CD4-positive, alpha-beta T cell treated with Interleukin-1 beta for 1 hour (primary cell): ENCODE data around the gene FBXL13.
"Not testable (repeated sequence)": the region's sequence is repeated elsewhere in the genome, so short reads cannot be mapped to it uniquely, and the experiment has no call there.

ENCODE experiments used
- DNase-seq, 2 donors: peaks; one replicate each; pipeline ENCODE4 v3.0.0-alpha.2; 2020 to 2022

Gene FBXL13

DNA sequence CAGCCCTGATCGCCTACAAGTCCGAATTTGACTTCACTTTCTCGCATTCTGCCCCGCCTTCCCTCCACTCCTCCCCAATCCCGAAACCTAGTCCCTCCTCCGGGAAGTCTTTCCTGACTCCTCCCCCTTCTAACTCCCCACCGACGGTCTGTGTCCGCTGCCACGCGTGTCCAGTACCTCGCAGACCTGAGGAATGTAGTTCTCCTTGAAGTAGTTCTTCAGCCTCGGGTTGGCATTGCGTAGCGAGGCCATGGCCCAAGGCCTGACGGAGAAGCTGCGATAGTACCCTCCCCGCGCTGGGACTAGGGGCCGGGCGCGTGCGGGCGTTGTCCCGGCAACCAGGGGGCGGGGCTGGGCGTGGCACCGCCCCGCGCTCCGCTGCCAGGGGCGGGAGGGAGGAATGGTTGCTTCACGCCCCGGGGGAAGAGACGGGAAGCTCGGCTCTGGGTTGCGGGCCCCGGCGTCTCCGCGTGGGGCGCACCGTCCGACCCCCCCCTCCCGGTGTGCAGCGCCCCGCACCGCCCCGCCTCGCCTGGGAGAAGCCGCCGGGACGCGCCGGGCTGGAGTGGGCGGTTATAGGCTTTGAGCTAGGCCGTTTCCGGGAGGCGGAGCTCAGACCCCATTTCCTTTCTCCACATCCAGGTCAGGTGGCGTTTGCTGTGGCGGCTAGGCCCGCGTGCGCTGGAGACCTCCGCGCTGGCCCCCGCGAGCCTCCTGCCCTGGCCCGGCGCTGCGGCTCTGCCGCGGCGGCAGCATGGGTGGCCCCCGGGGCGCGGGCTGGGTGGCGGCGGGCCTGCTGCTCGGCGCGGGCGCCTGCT is at the start of gene FBXL13, which contains the start of gene ARMC10:
TSS of gene FBXL13 (minus strand) at position 278 of the 818 bp plus-strand sequence.
TSS of gene ARMC10 (plus strand) at position 622 of the 818 bp plus-strand sequence. CDS start at position 755, 133 bp downstream.
- DNase-seq, result peak; percentile 91 to 92

- no peak for DNase-seq
These were observed 48.9 kb upstream of the FBXL13 start for GRCh38 chr7:103123529-103123928.

DNA sequence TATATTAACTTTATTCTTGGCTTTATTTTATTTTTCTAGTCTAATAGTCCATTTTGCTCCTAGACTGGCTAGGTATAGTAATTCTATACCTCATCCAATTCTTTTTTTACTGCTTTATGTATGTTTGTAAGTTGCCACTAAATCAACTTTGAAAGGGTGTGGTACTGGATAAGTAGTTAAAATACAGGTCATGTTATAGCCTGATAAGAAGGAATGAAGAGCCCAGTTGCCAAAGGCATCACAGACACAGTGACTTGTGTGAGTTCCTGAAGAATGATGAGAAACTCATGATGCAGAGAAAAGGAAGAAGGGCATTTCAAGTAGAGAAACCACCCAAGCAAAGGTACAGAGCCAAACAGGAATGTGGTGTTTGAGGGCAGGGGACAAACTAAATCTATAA is 47.0 kb upstream of the FBXL13 start:
- no peak for DNase-seq

GRCh38 chr7:103120362-103120761 is 45.8 kb upstream of the FBXL13 start:
- DNase-seq, result no peak

- DNase-seq, result no peak
These were observed 45.2 kb upstream of the FBXL13 start for GRCh38 chr7:103119791-103120291.

DNA sequence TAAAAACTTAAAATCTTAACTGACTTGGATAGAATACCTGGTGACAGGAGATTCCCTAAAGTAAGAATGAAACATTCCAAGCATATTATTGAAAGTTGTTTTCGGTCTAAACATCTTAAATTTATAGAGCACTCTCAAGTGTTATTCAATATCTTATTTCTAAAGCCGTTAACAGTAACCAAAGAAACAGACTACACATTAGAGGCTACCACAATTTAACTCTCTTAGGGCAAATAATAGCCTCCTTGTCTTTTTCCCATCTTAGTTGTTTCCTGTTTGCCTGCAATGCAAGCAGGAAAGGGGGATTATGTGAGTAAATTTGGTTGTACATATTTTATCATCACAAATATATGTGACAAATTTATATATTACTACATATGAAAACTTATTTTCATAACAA is 42.9 kb upstream of the FBXL13 start:
- no peak for DNase-seq

DNA sequence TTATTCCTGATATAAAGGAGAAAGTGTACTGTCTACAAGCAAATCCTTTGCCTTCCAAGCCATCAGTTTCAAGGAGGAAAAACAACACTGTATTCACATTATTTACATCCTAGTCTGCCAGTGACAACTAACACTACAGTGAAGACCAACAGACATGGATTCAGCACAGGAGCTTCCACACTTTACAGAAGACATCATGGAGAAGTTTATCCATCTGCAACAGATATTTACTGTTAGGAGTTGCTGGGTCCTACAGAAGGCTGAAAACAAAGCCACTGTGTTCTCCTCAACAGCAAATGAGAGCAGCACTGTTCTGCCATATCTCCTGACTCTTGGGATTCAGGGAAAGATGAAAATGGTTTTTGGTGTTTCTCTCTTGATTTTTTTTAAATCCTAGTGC is 42.4 kb upstream of the FBXL13 start:
- DNase-seq, result no peak

DNA sequence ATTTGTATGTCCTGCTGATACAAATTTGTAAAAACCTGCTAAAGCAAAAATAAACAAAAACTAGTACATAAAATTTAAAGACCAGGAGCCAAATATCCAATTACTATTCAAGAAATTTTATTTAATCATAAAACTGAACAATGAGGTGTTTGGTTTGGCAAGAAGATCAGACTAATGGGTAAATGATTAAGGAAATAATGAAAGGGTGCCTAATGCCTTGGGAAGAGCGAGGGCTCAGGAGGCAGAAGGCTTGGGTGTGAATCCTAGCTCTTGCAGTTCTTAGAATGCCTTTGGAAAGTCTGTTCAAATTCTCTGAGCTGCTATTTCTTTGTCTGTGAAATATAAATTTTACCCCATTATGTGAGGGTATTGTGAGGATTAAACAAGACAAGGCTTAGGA is 41.9 kb upstream of the FBXL13 start:
- no peak for DNase-seq

GRCh38 chr7:103115771-103116170 is 41.2 kb upstream of the FBXL13 start:
- DNase-seq, result no peak

- no peak for DNase-seq
These were observed 40.0 kb upstream of the FBXL13 start for GRCh38 chr7:103114576-103115008.

GRCh38 chr7:103113164-103113563 is 38.6 kb upstream of the FBXL13 start:
- DNase-seq, result no peak

DNA sequence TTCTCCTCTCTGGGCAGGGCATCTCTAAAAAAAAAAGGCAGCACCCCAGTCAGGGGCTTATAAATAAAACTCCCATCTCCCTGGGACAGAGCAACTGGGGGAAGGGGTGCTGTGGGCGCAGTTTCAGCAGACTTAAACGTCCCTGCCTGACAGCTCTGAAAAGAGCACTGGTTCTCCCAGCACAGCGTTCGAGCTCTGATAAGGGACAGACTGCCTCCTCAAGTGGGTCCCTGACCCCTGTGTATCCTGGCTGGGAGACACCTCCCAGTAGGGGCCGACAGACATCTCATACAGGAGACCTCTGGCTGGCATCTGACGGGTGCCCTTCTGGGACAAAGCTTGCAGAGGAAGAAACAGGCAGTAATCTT is 32.1 kb upstream of the FBXL13 start:
- DNase-seq, result not testable (repeated sequence)

- DNase-seq, result no peak
These were observed 31.6 kb upstream of the FBXL13 start for GRCh38 chr7:103106005-103106702.

GRCh38 chr7:103101543-103101942 is 26.9 kb upstream of the FBXL13 start:
- DNase-seq, result no peak

DNA sequence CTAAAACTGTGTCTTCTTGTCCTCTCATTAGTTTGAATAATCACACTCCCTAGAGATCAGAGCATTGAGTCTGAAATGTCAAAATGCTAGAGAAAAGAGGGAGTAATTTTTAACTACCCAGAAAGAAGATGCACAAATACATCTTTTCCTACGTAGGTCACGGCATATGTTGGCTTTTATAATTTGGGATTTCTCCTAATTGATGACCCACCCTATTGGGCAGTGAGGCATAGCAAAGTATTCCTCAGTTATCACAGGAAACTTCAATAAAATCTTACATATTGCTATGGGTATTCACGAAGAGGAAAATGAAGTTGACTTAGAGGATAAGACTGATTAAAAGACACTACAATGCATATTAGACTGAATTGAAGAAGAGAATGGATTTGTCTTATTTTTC is 25.8 kb upstream of the FBXL13 start:
- DNase-seq, result no peak

DNA sequence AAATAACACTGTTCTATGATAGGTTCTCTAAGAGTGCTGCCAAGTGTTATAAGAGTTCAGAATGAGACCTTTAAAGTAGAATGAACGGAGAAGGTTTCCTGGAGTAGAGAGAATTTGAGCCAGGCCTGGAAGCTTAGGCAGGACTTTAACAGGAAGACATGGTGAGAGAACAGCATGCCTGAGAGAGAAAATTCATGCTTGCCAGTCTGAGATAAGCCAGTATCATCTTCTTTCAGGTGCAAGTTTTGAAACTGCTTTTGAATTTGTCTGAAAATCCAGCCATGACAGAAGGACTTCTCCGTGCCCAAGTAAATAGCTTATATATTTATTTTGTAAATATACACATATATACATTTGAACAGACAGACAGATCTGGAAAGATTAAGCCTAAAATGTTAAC is 22.4 kb upstream of the FBXL13 start:
- no peak for DNase-seq

- not testable (repeated sequence) for DNase-seq
These were observed 21.0 kb upstream of the FBXL13 start for GRCh38 chr7:103095558-103095957.

DNA sequence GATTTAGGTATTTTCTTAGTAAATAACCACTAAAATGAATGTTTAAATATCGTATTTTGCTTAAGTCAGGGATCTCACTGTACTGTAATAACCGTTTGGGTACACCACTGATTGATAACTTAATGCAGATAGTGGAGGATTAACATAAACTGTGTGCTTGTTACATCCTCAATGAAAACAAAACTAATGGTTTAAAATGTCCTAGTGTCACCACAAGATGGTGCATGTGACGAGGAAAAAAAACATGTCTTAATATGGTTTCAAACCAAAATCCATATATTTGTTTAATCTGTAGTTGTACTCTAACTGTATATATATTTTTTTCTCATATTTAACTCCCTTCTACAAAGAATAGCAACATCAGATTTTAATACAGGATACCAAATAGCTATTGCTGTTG is 19.5 kb upstream of the FBXL13 start:
- no peak for DNase-seq

- DNase-seq, result no peak
These were observed 18.8 kb upstream of the FBXL13 start for GRCh38 chr7:103093429-103093828.

DNA sequence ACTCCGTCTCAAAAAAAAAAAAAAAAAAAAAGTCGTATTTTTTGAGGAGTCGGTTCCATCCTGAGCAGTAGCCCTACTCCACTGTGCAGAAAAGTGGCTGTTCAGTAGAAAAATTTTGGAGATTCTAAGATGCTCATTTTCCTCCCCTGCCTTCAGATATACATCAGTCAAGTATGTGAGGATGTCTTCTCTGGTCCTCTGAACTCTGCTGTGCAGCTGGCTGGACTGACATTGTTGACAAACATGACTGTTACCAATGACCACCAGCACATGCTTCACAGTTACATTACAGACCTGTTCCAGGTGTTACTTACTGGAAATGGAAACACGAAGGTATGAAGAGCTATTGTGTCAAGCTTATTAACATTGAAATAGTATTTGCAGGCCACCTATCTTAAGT is 17.7 kb upstream of the FBXL13 start:
- not testable (repeated sequence) for DNase-seq

GRCh38 chr7:103083210-103083609 is 8.6 kb upstream of the FBXL13 start:
- no peak for DNase-seq

DNA sequence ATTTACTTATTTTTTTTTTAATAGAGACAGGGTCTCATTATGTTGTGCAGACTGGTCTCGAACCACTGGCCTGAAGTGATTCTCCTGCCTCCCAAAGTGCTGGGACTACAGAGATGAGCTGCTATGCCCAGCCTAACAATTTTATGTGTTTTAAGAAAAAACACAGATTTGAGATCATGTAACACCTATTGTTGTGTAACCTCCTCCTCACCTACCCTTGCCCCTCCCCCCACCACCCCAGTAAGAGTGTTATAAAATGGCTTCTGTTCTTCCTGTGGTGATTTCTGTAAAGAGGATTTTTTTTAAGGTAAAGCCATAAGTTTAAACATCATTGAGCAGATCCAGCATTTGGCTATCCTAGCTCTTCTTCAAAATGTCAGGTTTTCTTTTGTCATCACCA is 7.9 kb upstream of the FBXL13 start:
- DNase-seq, result no peak

DNA sequence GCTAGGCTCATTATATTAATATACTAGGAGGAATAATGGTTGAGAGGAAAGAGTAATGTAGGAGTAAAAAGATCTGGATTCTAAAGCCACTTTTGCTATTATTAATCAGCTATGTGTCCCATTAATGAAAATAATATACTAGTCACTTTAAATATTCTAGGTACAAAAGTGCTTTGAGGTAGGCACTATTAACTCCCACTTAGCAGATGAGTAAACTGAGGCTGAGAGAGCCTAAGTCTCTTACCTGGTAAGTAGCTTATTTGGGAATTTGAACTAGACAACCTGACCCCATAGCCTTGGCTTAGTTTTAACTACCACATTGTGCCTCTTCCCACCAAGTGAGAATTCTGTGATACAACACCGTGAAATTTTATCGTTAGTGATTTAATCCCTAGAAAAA is 6.3 kb upstream of the FBXL13 start:
- DNase-seq, result no peak

DNA sequence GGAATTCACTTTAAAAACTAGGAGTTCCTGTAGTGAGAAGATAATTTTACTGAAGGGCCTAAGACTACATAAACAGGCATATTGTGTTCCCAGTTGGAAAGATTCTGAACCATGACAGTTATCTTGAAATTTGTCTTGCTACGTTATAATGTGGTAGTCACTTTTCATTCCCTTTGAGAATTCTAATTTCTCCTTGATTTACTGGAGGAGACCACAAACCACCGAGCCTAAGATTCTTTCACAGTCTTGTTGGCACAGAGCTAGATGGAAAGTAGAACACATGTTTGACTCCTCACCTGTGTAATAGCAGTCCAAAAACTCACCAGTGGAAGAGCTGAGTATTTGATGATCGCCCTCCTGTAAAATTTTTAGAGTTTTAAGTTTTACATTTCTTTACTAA is 5.2 kb upstream of the FBXL13 start:
- DNase-seq, result no peak
